Measurements from ENCODE around the gene OSBPL2.

Gene OSBPL2

GRCh38 chr20:62330576-62331317 is 92.4 kb downstream of the OSBPL2 start:
- no peaks in the 10 kb centered on the region for H3K36me3 Mint-ChIP-seq (ENCODE audit: low read depth)
- no peak overlapping the region for H3K4me3 Mint-ChIP-seq
- no peak overlapping the region for H3K27ac Mint-ChIP-seq
- H3K9me3 Mint-ChIP-seq = no peaks in the 10 kb centered on the region
- no peaks in the 10 kb centered on the region for H3K27me3 Mint-ChIP-seq
- DNase-seq = no peak
- H3K4me1 Mint-ChIP-seq (ENCODE audit: low read depth) = no peaks in the 10 kb centered on the region

DNA sequence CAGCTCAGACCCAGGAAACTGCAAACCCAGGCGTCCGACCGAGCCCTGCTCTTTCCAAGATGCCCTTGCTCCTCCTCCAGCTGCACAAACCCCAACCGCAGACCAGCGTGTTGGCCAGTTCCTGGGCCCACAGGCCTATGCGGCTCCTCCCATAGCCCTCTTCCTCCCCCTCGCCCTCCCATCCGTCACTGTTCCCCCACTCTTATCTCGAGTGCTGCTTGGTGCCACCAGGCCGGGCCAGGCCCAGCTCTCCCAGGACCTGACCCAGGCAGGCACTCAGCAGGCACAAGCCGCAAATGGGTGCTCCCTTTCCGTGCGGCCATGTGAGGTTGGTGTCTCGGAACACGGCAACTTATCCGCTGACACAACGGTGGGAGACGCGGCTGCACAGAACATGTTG is 93.0 kb downstream of the OSBPL2 start:
- Mint-ChIP-seq H3K27me3 (peaks cover 2% of the 10 kb centered on the region), H3K4me1 (ENCODE audit: low read depth) (no peaks in the 10 kb centered on the region), H3K9me3 (no peaks in the 10 kb centered on the region), H3K27ac (no peak overlapping the region), H3K4me3 (no peak overlapping the region), H3K36me3 (ENCODE audit: low read depth) (no peaks in the 10 kb centered on the region)
- DNase-seq = no peak

DNA sequence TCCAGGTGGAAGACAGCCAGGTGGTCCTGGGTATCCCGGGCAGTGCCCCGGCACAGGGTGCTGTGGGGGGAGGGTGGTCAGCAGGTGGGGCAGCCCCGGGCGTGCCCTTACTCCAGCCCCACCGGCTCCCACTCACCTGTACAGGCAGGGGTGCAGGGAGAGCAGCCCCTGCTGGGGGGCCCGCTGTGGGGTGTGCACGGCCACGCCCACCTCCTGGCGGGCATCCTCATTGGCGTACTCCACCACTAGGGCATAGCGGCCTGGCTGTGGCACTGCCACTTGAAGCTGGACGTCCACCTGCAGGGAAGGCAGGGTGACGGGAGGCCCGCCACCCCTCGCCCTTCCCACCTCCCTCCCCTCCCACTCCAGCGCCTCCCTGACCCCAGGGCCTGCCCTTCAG is 94.1 kb downstream of the OSBPL2 start:
- Mint-ChIP-seq H3K4me1 (ENCODE audit: low read depth) (no peaks in the 10 kb centered on the region), H3K27me3 (peaks cover 13% of the 10 kb centered on the region), H3K4me3 (no peak overlapping the region), H3K36me3 (ENCODE audit: low read depth) (no peaks in the 10 kb centered on the region), H3K9me3 (no peaks in the 10 kb centered on the region), H3K27ac (no peak overlapping the region)
- no peak for DNase-seq

GRCh38 chr20:62332989-62333819 is 94.9 kb downstream of the OSBPL2 start:
- Mint-ChIP-seq H3K36me3 (ENCODE audit: low read depth) (no peaks in the 10 kb centered on the region), H3K27me3 (peaks cover 17% of the 10 kb centered on the region), H3K9me3 (no peaks in the 10 kb centered on the region), H3K4me3 (no peak overlapping the region), H3K4me1 (ENCODE audit: low read depth) (no peaks in the 10 kb centered on the region), H3K27ac (no peak overlapping the region)
- DNase-seq = no peak

- Mint-ChIP-seq H3K36me3 (ENCODE audit: low read depth) (no peaks in the 10 kb centered on the region), H3K4me1 (ENCODE audit: low read depth) (no peaks in the 10 kb centered on the region), H3K9me3 (no peaks in the 10 kb centered on the region), H3K27ac (no peak overlapping the region), H3K4me3 (no peak overlapping the region), H3K27me3 (peaks cover 17% of the 10 kb centered on the region)
- DNase-seq = no peak
These were observed 95.7 kb downstream of the OSBPL2 start for GRCh38 chr20:62333820-62334595.

DNA sequence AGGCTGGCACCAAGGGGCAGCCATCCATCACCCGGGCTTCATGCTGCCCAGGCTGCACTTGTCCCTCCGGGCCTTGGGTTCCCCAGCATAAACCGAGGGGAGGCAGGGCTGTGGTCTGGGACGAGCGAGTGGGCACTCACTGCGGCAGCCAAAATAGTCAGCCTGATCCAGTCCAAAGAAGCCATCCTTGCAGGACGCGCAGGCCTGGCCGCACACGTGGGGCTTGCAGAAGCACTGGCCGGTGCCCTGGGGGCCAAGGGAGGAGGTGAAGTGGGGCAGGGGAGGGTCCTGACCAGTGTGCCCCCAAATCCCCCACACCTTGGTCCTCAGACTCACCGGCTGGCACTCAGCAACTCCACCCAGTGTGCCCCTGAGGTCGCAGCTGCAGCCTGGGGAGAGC is 96.6 kb downstream of the OSBPL2 start:
- H3K27me3 Mint-ChIP-seq = peaks cover 23% of the 10 kb centered on the region
- no peaks in the 10 kb centered on the region for H3K9me3 Mint-ChIP-seq
- no peak overlapping the region for H3K27ac Mint-ChIP-seq
- H3K36me3 Mint-ChIP-seq (ENCODE audit: low read depth) = no peaks in the 10 kb centered on the region
- H3K4me3 Mint-ChIP-seq = no peak overlapping the region
- H3K4me1 Mint-ChIP-seq (ENCODE audit: low read depth) = no peaks in the 10 kb centered on the region
- DNase-seq = no peak

- Mint-ChIP-seq H3K27ac (no peak overlapping the region), H3K27me3 (peaks cover 25% of the 10 kb centered on the region), H3K36me3 (ENCODE audit: low read depth) (no peaks in the 10 kb centered on the region), H3K4me3 (no peak overlapping the region), H3K4me1 (ENCODE audit: low read depth) (no peaks in the 10 kb centered on the region), H3K9me3 (no peaks in the 10 kb centered on the region)
- no peak for DNase-seq
These were observed 97.2 kb downstream of the OSBPL2 start for GRCh38 chr20:62335532-62335931.

DNA sequence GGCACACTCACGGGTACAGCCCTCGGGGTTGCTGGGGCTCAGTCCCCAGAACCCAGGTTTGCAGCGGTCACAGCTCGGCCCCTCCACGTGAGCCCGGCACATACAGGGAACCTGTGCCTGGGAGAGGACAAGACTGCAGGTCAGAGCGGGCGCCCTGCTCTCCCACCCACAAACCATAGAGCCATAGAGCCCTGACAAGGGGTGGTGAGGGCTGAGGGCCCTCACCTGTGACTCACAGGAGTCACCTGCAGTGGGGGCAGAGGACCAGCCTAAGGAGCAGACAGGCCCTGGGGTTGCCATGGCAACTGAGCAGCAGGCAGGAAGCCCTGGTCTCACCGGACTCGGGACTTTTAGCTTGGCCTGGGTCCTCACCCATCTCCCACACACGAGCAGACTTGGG is 98.0 kb downstream of the OSBPL2 start:
- Mint-ChIP-seq H3K4me1 (ENCODE audit: low read depth) (no peaks in the 10 kb centered on the region), H3K9me3 (no peaks in the 10 kb centered on the region), H3K27me3 (peaks cover 25% of the 10 kb centered on the region), H3K36me3 (ENCODE audit: low read depth) (no peaks in the 10 kb centered on the region), H3K27ac (no peak overlapping the region), H3K4me3 (no peak overlapping the region)
- no peak for DNase-seq

GRCh38 chr20:62336775-62337557 is 98.6 kb downstream of the OSBPL2 start:
- Mint-ChIP-seq H3K27me3 (peaks cover 25% of the 10 kb centered on the region), H3K4me3 (no peak overlapping the region), H3K27ac (no peak overlapping the region), H3K9me3 (no peaks in the 10 kb centered on the region), H3K36me3 (ENCODE audit: low read depth) (no peaks in the 10 kb centered on the region), H3K4me1 (ENCODE audit: low read depth) (no peaks in the 10 kb centered on the region)
- no peak for DNase-seq

DNA sequence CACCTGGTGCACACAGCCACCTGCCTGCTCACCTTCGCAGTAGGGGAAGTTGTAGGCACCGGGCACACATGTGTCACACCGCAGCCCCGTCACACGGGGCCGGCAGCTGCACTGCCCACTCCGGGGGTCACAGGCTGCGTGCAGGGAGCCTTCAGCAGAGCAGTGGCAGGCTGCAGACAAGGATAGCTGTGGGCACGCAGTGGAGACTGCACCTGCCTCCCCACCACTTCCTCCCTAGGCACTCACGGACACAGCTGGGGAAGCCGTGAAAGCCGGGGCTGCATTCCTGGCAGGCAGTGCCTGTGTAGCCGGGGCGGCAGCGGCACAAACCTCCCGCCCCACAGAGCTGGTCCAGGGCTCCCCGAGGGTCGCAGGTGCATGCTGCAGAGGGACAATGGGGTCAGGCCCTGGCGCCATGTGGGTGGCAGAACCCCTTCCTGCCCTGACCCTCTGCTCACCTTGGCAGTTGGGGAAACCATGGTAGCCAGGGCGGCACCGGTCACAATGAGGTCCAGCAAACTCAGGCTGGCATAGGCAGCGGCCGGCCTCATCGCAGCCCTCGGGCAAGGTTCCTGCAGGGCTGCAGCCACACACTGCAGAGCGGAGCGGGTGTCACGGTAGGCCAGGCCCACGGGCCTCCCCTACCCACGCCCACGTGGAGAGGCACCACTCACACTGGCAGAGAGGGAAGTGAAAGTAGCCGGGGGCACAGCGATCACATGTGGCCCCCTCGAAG is 99.4 kb downstream of the OSBPL2 start:
- Mint-ChIP-seq H3K4me3 (no peak overlapping the region), H3K36me3 (ENCODE audit: low read depth) (no peaks in the 10 kb centered on the region), H3K9me3 (no peaks in the 10 kb centered on the region), H3K27me3 (peaks cover 25% of the 10 kb centered on the region), H3K27ac (no peak overlapping the region), H3K4me1 (ENCODE audit: low read depth) (no peaks in the 10 kb centered on the region)
- no peak for DNase-seq

DNA sequence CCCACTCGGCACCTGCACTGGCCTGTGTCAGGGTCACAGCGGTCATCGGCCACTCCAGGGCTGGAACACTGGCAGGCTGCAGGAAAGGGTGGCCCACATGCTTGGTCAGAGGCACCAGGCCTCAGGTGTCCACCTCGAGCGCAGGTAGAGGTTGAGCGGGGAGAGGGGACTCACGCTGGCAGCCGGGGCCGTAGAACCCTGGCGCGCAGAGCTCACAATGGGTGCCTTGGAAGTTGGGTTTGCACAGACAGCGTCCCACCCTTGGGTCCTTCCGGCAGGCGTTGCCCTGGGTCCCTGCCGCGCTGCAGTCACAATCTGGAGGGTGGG is 99.9 kb downstream of the OSBPL2 start:
- no peaks in the 10 kb centered on the region for H3K36me3 Mint-ChIP-seq (ENCODE audit: low read depth)
- H3K4me1 Mint-ChIP-seq (ENCODE audit: low read depth) = no peaks in the 10 kb centered on the region
- peaks cover 25% of the 10 kb centered on the region for H3K27me3 Mint-ChIP-seq
- H3K4me3 Mint-ChIP-seq = no peak overlapping the region
- no peak overlapping the region for H3K27ac Mint-ChIP-seq
- H3K9me3 Mint-ChIP-seq = no peaks in the 10 kb centered on the region
- no peak for DNase-seq

- H3K4me1 Mint-ChIP-seq (ENCODE audit: low read depth) = no peaks in the 10 kb centered on the region
- H3K36me3 Mint-ChIP-seq (ENCODE audit: low read depth) = no peaks in the 10 kb centered on the region
- no peak overlapping the region for H3K4me3 Mint-ChIP-seq
- peaks cover 25% of the 10 kb centered on the region for H3K27me3 Mint-ChIP-seq
- no peaks in the 10 kb centered on the region for H3K9me3 Mint-ChIP-seq
- H3K27ac Mint-ChIP-seq = no peak overlapping the region
- DNase-seq = no peak
These were observed 101.3 kb downstream of the OSBPL2 start for GRCh38 chr20:62339647-62340062.

GRCh38 chr20:62342910-62343309 is 104.6 kb downstream of the OSBPL2 start:
- Mint-ChIP-seq H3K27ac (no peak overlapping the region), H3K36me3 (ENCODE audit: low read depth) (no peaks in the 10 kb centered on the region), H3K4me1 (ENCODE audit: low read depth) (no peaks in the 10 kb centered on the region), H3K27me3 (peaks cover 9% of the 10 kb centered on the region), H3K9me3 (no peaks in the 10 kb centered on the region), H3K4me3 (no peak overlapping the region)
- DNase-seq = no peak

GRCh38 chr20:62344092-62344491 is 105.8 kb downstream of the OSBPL2 start:
- peaks cover 3% of the 10 kb centered on the region for H3K9me3 Mint-ChIP-seq
- no peaks in the 10 kb centered on the region for H3K4me1 Mint-ChIP-seq (ENCODE audit: low read depth)
- H3K36me3 Mint-ChIP-seq (ENCODE audit: low read depth) = no peaks in the 10 kb centered on the region
- DNase-seq = no peak
- no peak overlapping the region for H3K27ac Mint-ChIP-seq
- no peak overlapping the region for H3K4me3 Mint-ChIP-seq
- H3K27me3 Mint-ChIP-seq = peaks cover 8% of the 10 kb centered on the region
